H1 (cell line): Measurements from ENCODE around the gene TMPRSS2. TPM values are rescaled to one million over a fixed set of nuclear protein-coding genes. Genes with fewer than 3 reads are reported as not detected.

Experiments
- CTCF ChIA-PET: fragments of 300-600 bp; sonication (Branson Sonifier 250); formaldehyde crosslinking; loops from one replicate; lab custom pipeline; 2021; ENCODE audit not compliant: partially characterized antibody; lab: Charles Lee
- POLR2A ChIA-PET: fragments of 300-600 bp; sonication (Branson Sonifier 250); formaldehyde crosslinking; loops from one replicate; lab custom pipeline; 2021; ENCODE audit warnings: inconsistent platforms; ENCODE audit not compliant: partially characterized antibody; lab: Charles Lee
- DNase-seq, 2 experiments: peaks; one replicate each; pipeline versions ENCODE4 v3.0.0 to v3.0.0-alpha.2; 2010 to 2022; ENCODE audit warnings: low spot score in 2 of 2, low read depth in 1 of 2, mixed read lengths in 1 of 2
- FAIRE-seq: peaks from 2 replicates; lab custom pipeline; 2011; peaks lifted over from hg19 to GRCh38; lab: Jason Lieb, UNC
- H2AFZ ChIP-seq: 2 replicates; pipeline ENCODE4 v1.8.1; 2012; ENCODE audit warnings: low read length, inconsistent platforms
- H2AK5ac ChIP-seq: 2 replicates; pipeline ENCODE4 v1.6.1; 2013; ENCODE audit warnings: low read depth, low read length
- H2BK120ac ChIP-seq: replicated peaks from 2 replicates; pipeline ENCODE3; 2013; ENCODE audit warnings: low read depth, low read length, inconsistent platforms
- H2BK12ac ChIP-seq: 2 replicates; pipeline ENCODE4 v1.6.1; 2013; ENCODE audit warnings: low read depth, low read length
- H2BK15ac ChIP-seq: 2 replicates; pipeline ENCODE4 v1.6.1; 2013; ENCODE audit warnings: low read length
- H2BK20ac ChIP-seq: 2 replicates; pipeline ENCODE4 v1.6.1; 2013; ENCODE audit warnings: low read length
- H2BK5ac ChIP-seq: 2 replicates; pipeline ENCODE4 v1.6.1; 2013; ENCODE audit warnings: low read depth, low read length
- H3K14ac ChIP-seq: 2 replicates; pipeline ENCODE4 v1.6.1; 2013; ENCODE audit warnings: inconsistent platforms; ENCODE audit not compliant: insufficient read length
- H3K18ac ChIP-seq: 2 replicates; pipeline ENCODE4 v1.6.1; 2013; ENCODE audit warnings: low read length; ENCODE audit errors: extremely low read depth
- H3K23ac ChIP-seq: 2 replicates; pipeline ENCODE4 v1.6.1; 2013; ENCODE audit warnings: inconsistent platforms; ENCODE audit not compliant: insufficient read length
- H3K23me2 ChIP-seq: 2 replicates; pipeline ENCODE4 v1.6.1; 2013; ENCODE audit warnings: low read depth, low read length
- H3K27ac ChIP-seq: 2 replicates; pipeline ENCODE4 v1.6.1; 2011; ENCODE audit warnings: low read depth, low read length, inconsistent platforms
- H3K27me3 ChIP-seq, 4 experiments: replicated peaks in 1 of 4; 1 replicate in 1 of 4; 2 replicates in 3 of 4; pipeline versions ENCODE4 v1.6.1 to v1.8.1; 2011 to 2013; ENCODE audit warnings: low read length in 3 of 4, mild to moderate bottlenecking in 3 of 4, inconsistent platforms in 2 of 4, mixed read lengths in 2 of 4, moderate library complexity in 1 of 4; ENCODE audit not compliant: control insufficient read depth in 3 of 4, insufficient read depth in 3 of 4; ENCODE audit errors: extremely low read depth in 1 of 4
- H3K36me3 ChIP-seq, 4 experiments: 2 replicates each; pipeline versions ENCODE4 v1.6.1 to v1.8.1; 2011 to 2013; ENCODE audit warnings: mild to moderate bottlenecking in 4 of 4, low read length in 3 of 4, moderate library complexity in 2 of 4, control low read depth in 1 of 4, inconsistent platforms in 1 of 4; ENCODE audit not compliant: insufficient read depth in 4 of 4, control insufficient read depth in 2 of 4
- H3K4ac ChIP-seq: replicated peaks from 2 replicates; pipeline ENCODE3; 2013; ENCODE audit warnings: low read length, low read depth, mixed read lengths, inconsistent platforms; ENCODE audit not compliant: insufficient read length
- H3K4me1 ChIP-seq, 4 experiments: replicated peaks in 1 of 4; 1 replicate in 1 of 4; 2 replicates in 3 of 4; pipeline versions ENCODE4 v1.6.1 to v1.8.1; 2011 to 2013; ENCODE audit warnings: low read length in 3 of 4, inconsistent platforms in 2 of 4, mixed read lengths in 1 of 4; ENCODE audit not compliant: insufficient read depth in 4 of 4, control insufficient read depth in 3 of 4
- H3K4me2 ChIP-seq, 2 experiments: 2 replicates each; pipeline versions ENCODE4 v1.6.1 to v1.8.1; 2011 to 2013; ENCODE audit warnings: low read depth in 2 of 2, low read length in 2 of 2, control low read depth in 1 of 2, inconsistent platforms in 1 of 2, mild to moderate bottlenecking in 1 of 2; ENCODE audit not compliant: insufficient read depth in 1 of 2
- H3K4me3 ChIP-seq, 4 experiments: fragments of 200-600, 300-600 bp in 1 of 4; sonication (generic), shearing (Covaris generic), sonication (Bioruptor Twin) in 1 of 4; 2 replicates each; pipeline versions ENCODE4 v1.5.1 to v1.8.1; 2011 to 2016; ENCODE audit warnings: low read length in 4 of 4, low read depth in 3 of 4, control low read depth in 2 of 4, inconsistent platforms in 2 of 4, mild to moderate bottlenecking in 2 of 4, mixed read lengths in 1 of 4, moderate library complexity in 1 of 4; ENCODE audit not compliant: insufficient read depth in 2 of 4; ENCODE audit errors: extremely low read depth in 1 of 4
- H3K56ac ChIP-seq: replicated peaks from 2 replicates; pipeline ENCODE3; 2013; ENCODE audit warnings: low read depth, mild to moderate bottlenecking, mixed read lengths, low read length, inconsistent platforms; ENCODE audit not compliant: insufficient read length
- H3K79me1 ChIP-seq: 2 replicates; pipeline ENCODE4 v1.6.1; 2013; ENCODE audit warnings: low read depth, low read length, control low read depth
- H3K79me2 ChIP-seq, 2 experiments: 2 replicates each; pipeline versions ENCODE4 v1.6.1 to v1.8.1; 2012 to 2013; ENCODE audit warnings: low read length in 2 of 2, mild to moderate bottlenecking in 2 of 2, inconsistent platforms in 1 of 2; ENCODE audit not compliant: insufficient read depth in 2 of 2, control insufficient read depth in 1 of 2
- H3K9ac ChIP-seq, 4 experiments: replicated peaks in 1 of 4; 1 replicate in 1 of 4; 2 replicates in 3 of 4; pipeline versions ENCODE4 v1.6.1 to v1.8.1; 2011 to 2013; ENCODE audit warnings: low read depth in 3 of 4, low read length in 3 of 4, control low read depth in 2 of 4, mild to moderate bottlenecking in 2 of 4, moderate library complexity in 2 of 4, inconsistent platforms in 1 of 4; ENCODE audit errors: extremely low read depth in 1 of 4
- H3K9me3 ChIP-seq, 2 experiments: 2 replicates each; pipeline versions ENCODE4 v1.6.1 to v1.8.1; 2012 to 2013; ENCODE audit warnings: mild to moderate bottlenecking in 2 of 2, moderate library complexity in 2 of 2, control low read depth in 1 of 2, inconsistent platforms in 1 of 2, low read depth in 1 of 2, low read length in 1 of 2, mixed read lengths in 1 of 2; ENCODE audit not compliant: insufficient read depth in 2 of 2
- H4K20me1 ChIP-seq, 2 experiments: replicated peaks in 1 of 2; 2 replicates each; pipeline versions ENCODE3 to v1.8.1; 2011 to 2013; ENCODE audit warnings: inconsistent platforms in 2 of 2, low read length in 2 of 2, mild to moderate bottlenecking in 1 of 2; ENCODE audit not compliant: insufficient read depth in 2 of 2, control insufficient read depth in 1 of 2
- H4K5ac ChIP-seq: 2 replicates; pipeline ENCODE4 v1.6.1; 2013; ENCODE audit warnings: low read length, low read depth, mixed read lengths, inconsistent platforms; ENCODE audit not compliant: insufficient read length
- H4K8ac ChIP-seq: 2 replicates; pipeline ENCODE4 v1.8.0; 2013; ENCODE audit warnings: mild to moderate bottlenecking, moderate library complexity, low read length, inconsistent platforms; ENCODE audit not compliant: insufficient read depth; ENCODE audit errors: extremely low read depth
- H4K91ac ChIP-seq: replicated peaks from 2 replicates; pipeline ENCODE3; 2013; ENCODE audit warnings: low read length, mixed read lengths, inconsistent platforms; ENCODE audit not compliant: insufficient read length
- CHD2 ChIP-seq: IDR thresholded peaks from 2 replicates; pipeline ENCODE4 v1.6.1; 2012; ENCODE audit warnings: low read length, improper control_type of control experiment
- CTBP2 ChIP-seq: IDR thresholded peaks from 2 replicates; pipeline ENCODE4 v1.7.0; 2011; ENCODE audit warnings: borderline replicate concordance, mild to moderate bottlenecking, moderate library complexity, mixed read lengths, low read length; ENCODE audit not compliant: insufficient read depth, insufficient read length
- HDAC2 ChIP-seq, 2 experiments: fragments of 300-600 bp in 1 of 2; sonication (generic) in 1 of 2; IDR thresholded peaks; 2 replicates each; pipeline ENCODE4 v1.6.1; 2011 to 2012; ENCODE audit warnings: low read depth in 2 of 2, low read length in 2 of 2, mild to moderate bottlenecking in 2 of 2, moderate library complexity in 2 of 2, borderline replicate concordance in 1 of 2, inconsistent platforms in 1 of 2
- MAFK ChIP-seq: IDR thresholded peaks from 2 replicates; pipeline ENCODE4 v1.6.1; 2012; ENCODE audit warnings: low read depth, mild to moderate bottlenecking, improper control_type of control experiment, low read length
- RAD21 ChIP-seq, 2 experiments: IDR thresholded peaks in 1 of 2; conservative IDR thresholded peaks in 1 of 2; 2 replicates each; pipeline ENCODE4 v1.6.1; 2011; ENCODE audit warnings: low read depth in 2 of 2, low read length in 2 of 2, improper control_type of control experiment in 1 of 2, inconsistent platforms in 1 of 2, mild to moderate bottlenecking in 1 of 2, moderate library complexity in 1 of 2
- SAP30 ChIP-seq: fragments of 300-600 bp; sonication (generic); IDR thresholded peaks from 2 replicates; pipeline ENCODE4 v1.7.1; 2012; ENCODE audit warnings: low read length, moderate library complexity, mild to moderate bottlenecking, inconsistent platforms; ENCODE audit not compliant: insufficient read depth, insufficient replicate concordance
- SP1 ChIP-seq: IDR thresholded peaks from 2 replicates; pipeline ENCODE4 v1.6.1; 2011; ENCODE audit warnings: low read depth, low read length
- SP2 ChIP-seq: IDR thresholded peaks from 2 replicates; pipeline ENCODE4 v1.6.1; 2012; ENCODE audit warnings: mild to moderate bottlenecking, low read length, inconsistent platforms
- TBP ChIP-seq: IDR thresholded peaks from 2 replicates; pipeline ENCODE4 v1.6.1; 2011; ENCODE audit warnings: low read depth, low read length, improper control_type of control experiment
- TEAD4 ChIP-seq: IDR thresholded peaks from 2 replicates; pipeline ENCODE4 v1.6.1; 2012; ENCODE audit warnings: low read depth, low read length, inconsistent platforms, mixed read lengths
- WGBS, 2 experiments: shearing (Covaris generic) in 1 of 2; methylation state at CpG; one replicate each; pipeline versions ENCODE4 v1.1.6 to v1.1.7; 2013 to 2015; ENCODE audit warnings: low lambda C conversion rate in 2 of 2, mixed read lengths in 2 of 2, inconsistent platforms in 1 of 2, low coverage in 1 of 2, missing lambda C conversion rate in 1 of 2; ENCODE audit not compliant: insufficient replicate concordance in 2 of 2, insufficient coverage in 1 of 2, insufficient read length in 1 of 2; ENCODE audit errors: extremely low coverage in 1 of 2, missing lambda C conversion rate in 1 of 2; 5-methylcytosine and 5-hydroxymethylcytosine counted together
- polyA plus RNA-seq, 7 experiments: library from polyadenylated mRNA; depleted of rRNA in 3 of 7; stranded (reverse) in 5 of 7; unstranded in 2 of 7; fragments of >200 nt in 5 of 7; fragments of 200-250 nt in 2 of 7; gene quantifications; 1 replicate in 5 of 7; 2 replicates in 1 of 7; 4 replicates in 1 of 7; pipeline versions ENCODE4 v1.2.1 to v1.2.3, GENCODE V29; 2011 to 2013; ENCODE audit warnings: missing spikeins in 2 of 7, mixed read lengths in 2 of 7
- total RNA-seq: library from RNA; stranded (reverse); fragmentation: NEBNext Ultra II Directional; extraction: Animal tissue kit (Norgen Biotek cat#: 25700); gene quantifications from 2 replicates; pipeline ENCODE4 v1.2.1, GENCODE V29; 2021

Gene TMPRSS2
- total and polyA plus RNA-seq, 2 of the 8 experiments (the other 6 are each of a cell fraction or from before 2014, with no cell fraction given), result 9.2 to 11.0 TPM

DNA sequence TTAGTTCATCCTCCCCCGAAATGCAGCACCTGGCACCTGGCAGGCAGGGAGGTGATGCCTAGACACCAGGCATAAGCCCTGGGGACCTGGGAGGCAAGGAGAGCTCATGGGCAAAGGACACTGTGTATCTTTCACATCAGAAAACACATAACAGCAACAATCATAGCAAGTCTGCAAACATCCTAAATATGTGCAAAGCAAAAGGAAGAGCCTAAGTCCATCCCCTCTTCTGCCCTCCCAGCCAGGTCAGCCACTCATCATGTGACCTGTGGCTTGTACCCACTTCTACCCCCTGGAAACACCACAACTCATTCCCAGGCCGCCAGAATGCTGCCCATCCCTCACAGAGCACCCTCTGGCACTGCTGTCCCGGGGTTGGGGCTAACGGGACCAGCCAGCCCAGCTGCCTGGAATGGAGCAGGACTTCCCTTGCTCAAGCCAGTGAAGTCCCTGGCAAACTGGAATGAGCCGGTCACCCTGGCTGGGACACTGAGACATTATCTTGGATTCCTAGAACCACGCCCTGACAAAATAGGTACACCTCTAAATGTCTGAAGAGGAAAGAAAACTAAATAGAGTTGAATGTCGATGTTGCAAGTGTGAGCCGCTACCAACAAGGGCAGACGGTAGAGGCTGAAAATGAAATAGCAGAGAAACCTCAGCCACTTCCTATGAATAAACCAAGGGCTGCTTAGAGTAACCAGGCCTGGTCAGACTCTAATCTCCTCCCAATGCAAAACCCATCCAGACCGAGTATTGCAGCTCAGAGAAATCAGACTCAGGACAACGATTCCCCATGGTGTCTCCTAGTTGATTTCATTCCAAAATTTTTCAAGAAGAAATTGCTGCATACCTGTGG lies 29.4 kb downstream of the TMPRSS2 start:
- ChIA-PET CTCF (interaction anchor here (0.7 to 1.2 kb wide), 3 partner anchors 18 to 134 kb away, joined by 3 to 4 read pairs (median 3); no protein-coding TSS in a partner anchor), POLR2A (interaction anchor here (0.9 to 2.1 kb wide), 4 partner anchors 9 to 56 kb away, joined by 3 to 7 read pairs (median 5); no protein-coding TSS in a partner anchor)
- Histone ChIP-seq H3K27me3 (no peaks in the 10 kb centered on the region), H4K8ac (no peak overlapping the region; the same call in 1 of the 2 replicates), H4K20me1 (no peaks in the 10 kb centered on the region), H2AK5ac (peak overlapping the region; percentile 30; the same call in 1 of the 2 replicates), H2BK120ac (peak overlapping the region; percentile 93), H2BK15ac (0 out of 2 replicates have a peak overlapping the region, but pooled peaks have one; percentile 81), H3K79me1 (no peaks in the 10 kb centered on the region), H3K14ac (no peak overlapping the region), H3K4me2 (peak overlapping the region; percentile 50 to 51), H2BK5ac (peak overlapping the region; percentile 76; the same call in 1 of the 2 replicates), H2BK20ac (peak overlapping the region; percentile 97), H3K23ac (no peak overlapping the region), H4K5ac (peak overlapping the region; percentile 72), H3K9me3 (no peaks in the 10 kb centered on the region), H3K36me3 (no peaks in the 10 kb centered on the region; a peak in 1 of 8 replicates), H3K27ac (peak overlapping the region; percentile 39), H3K79me2 (no peaks in the 10 kb centered on the region), H3K4me1 (peaks cover 17 to 39% (median 23%) of the 10 kb centered on the region in 4 experiments), H2BK12ac (peak overlapping the region; percentile 93), H2AFZ (no peak overlapping the region), H3K4me3 (peak overlapping the region in 1 of 4 experiments; percentile 46; a peak in 1 of 8 replicates), H3K56ac (no peak overlapping the region), H3K18ac (peak overlapping the region; percentile 86), H3K23me2 (no peaks in the 10 kb centered on the region; the same call in 1 of the 2 replicates), H4K91ac (peak overlapping the region; percentile 92), H3K4ac (peak overlapping the region; percentile 20), H3K9ac (no peak overlapping the region)
- FAIRE-seq (no peak), DNase-seq (peak in 1 of 2 experiments; percentile 53)
- WGBS, 2 experiments, result 63% methylated on average over 11 of the region's 11 CpGs; no CpG with 5 or more reads in 1 of the 2 experiments
- TF ChIP-seq CTBP2, result no peak
- TF ChIP-seq TBP, result no peak
- TF ChIP-seq SP2, result no peak
- TF ChIP-seq RAD21 (IDR thresholded peaks at IDR 0.05 in 1 of 2, conservative IDR thresholded peaks at IDR 0.05 in 1 of 2; ENCODE audit: low read depth in 2 of 2, low read length in 2 of 2), result no peak
- TF ChIP-seq MAFK, result no peak
- no peak for TF ChIP-seq CHD2
- TF ChIP-seq TEAD4, result no peak
- TF ChIP-seq SAP30, result no peak
- TF ChIP-seq HDAC2 (IDR thresholded peaks at IDR 0.05; ENCODE audit: borderline replicate concordance in 1 of 2, low read depth in 2 of 2, low read length in 2 of 2), result peak in 1 of 2 experiments; percentile 19; a peak in 1 of 4 replicates
- TF ChIP-seq SP1, result 0 out of 2 replicates have a peak, but pooled peaks have one; percentile 4
